H1 (cell line): Measurements from ENCODE around the gene CTNND2. TPM values are rescaled to one million over a fixed set of nuclear protein-coding genes. Genes with fewer than 3 reads are reported as not detected.

Source experiments
- CTCF ChIA-PET: fragments of 300-600 bp; sonication (Branson Sonifier 250); formaldehyde crosslinking; loops from one replicate; lab custom pipeline; 2021; ENCODE audit not compliant: partially characterized antibody; lab: Charles Lee
- POLR2A ChIA-PET: fragments of 300-600 bp; sonication (Branson Sonifier 250); formaldehyde crosslinking; loops from one replicate; lab custom pipeline; 2021; ENCODE audit warnings: inconsistent platforms; ENCODE audit not compliant: partially characterized antibody; lab: Charles Lee
- DNase-seq, 2 experiments: peaks; one replicate each; pipeline versions ENCODE4 v3.0.0 to v3.0.0-alpha.2; 2010 to 2022; ENCODE audit warnings: low spot score in 2 of 2, low read depth in 1 of 2, mixed read lengths in 1 of 2
- FAIRE-seq: peaks from 2 replicates; lab custom pipeline; 2011; peaks lifted over from hg19 to GRCh38; lab: Jason Lieb, UNC
- H2AFZ ChIP-seq: 2 replicates; pipeline ENCODE4 v1.8.1; 2012; ENCODE audit warnings: low read length, inconsistent platforms
- H2AK5ac ChIP-seq: 2 replicates; pipeline ENCODE4 v1.6.1; 2013; ENCODE audit warnings: low read depth, low read length
- H2BK120ac ChIP-seq: replicated peaks from 2 replicates; pipeline ENCODE3; 2013; ENCODE audit warnings: low read depth, low read length, inconsistent platforms
- H2BK12ac ChIP-seq: 2 replicates; pipeline ENCODE4 v1.6.1; 2013; ENCODE audit warnings: low read depth, low read length
- H2BK15ac ChIP-seq: 2 replicates; pipeline ENCODE4 v1.6.1; 2013; ENCODE audit warnings: low read length
- H2BK20ac ChIP-seq: 2 replicates; pipeline ENCODE4 v1.6.1; 2013; ENCODE audit warnings: low read length
- H2BK5ac ChIP-seq: 2 replicates; pipeline ENCODE4 v1.6.1; 2013; ENCODE audit warnings: low read depth, low read length
- H3K14ac ChIP-seq: 2 replicates; pipeline ENCODE4 v1.6.1; 2013; ENCODE audit warnings: inconsistent platforms; ENCODE audit not compliant: insufficient read length
- H3K18ac ChIP-seq: 2 replicates; pipeline ENCODE4 v1.6.1; 2013; ENCODE audit warnings: low read length; ENCODE audit errors: extremely low read depth
- H3K23ac ChIP-seq: 2 replicates; pipeline ENCODE4 v1.6.1; 2013; ENCODE audit warnings: inconsistent platforms; ENCODE audit not compliant: insufficient read length
- H3K23me2 ChIP-seq: 2 replicates; pipeline ENCODE4 v1.6.1; 2013; ENCODE audit warnings: low read depth, low read length
- H3K27ac ChIP-seq: 2 replicates; pipeline ENCODE4 v1.6.1; 2011; ENCODE audit warnings: low read depth, low read length, inconsistent platforms
- H3K27me3 ChIP-seq, 4 experiments: replicated peaks in 1 of 4; 1 replicate in 1 of 4; 2 replicates in 3 of 4; pipeline versions ENCODE4 v1.6.1 to v1.8.1; 2011 to 2013; ENCODE audit warnings: low read length in 3 of 4, mild to moderate bottlenecking in 3 of 4, inconsistent platforms in 2 of 4, mixed read lengths in 2 of 4, moderate library complexity in 1 of 4; ENCODE audit not compliant: control insufficient read depth in 3 of 4, insufficient read depth in 3 of 4; ENCODE audit errors: extremely low read depth in 1 of 4
- H3K36me3 ChIP-seq, 4 experiments: 2 replicates each; pipeline versions ENCODE4 v1.6.1 to v1.8.1; 2011 to 2013; ENCODE audit warnings: mild to moderate bottlenecking in 4 of 4, low read length in 3 of 4, moderate library complexity in 2 of 4, control low read depth in 1 of 4, inconsistent platforms in 1 of 4; ENCODE audit not compliant: insufficient read depth in 4 of 4, control insufficient read depth in 2 of 4
- H3K4ac ChIP-seq: replicated peaks from 2 replicates; pipeline ENCODE3; 2013; ENCODE audit warnings: low read length, low read depth, mixed read lengths, inconsistent platforms; ENCODE audit not compliant: insufficient read length
- H3K4me1 ChIP-seq, 4 experiments: replicated peaks in 1 of 4; 1 replicate in 1 of 4; 2 replicates in 3 of 4; pipeline versions ENCODE4 v1.6.1 to v1.8.1; 2011 to 2013; ENCODE audit warnings: low read length in 3 of 4, inconsistent platforms in 2 of 4, mixed read lengths in 1 of 4; ENCODE audit not compliant: insufficient read depth in 4 of 4, control insufficient read depth in 3 of 4
- H3K4me2 ChIP-seq, 2 experiments: 2 replicates each; pipeline versions ENCODE4 v1.6.1 to v1.8.1; 2011 to 2013; ENCODE audit warnings: low read depth in 2 of 2, low read length in 2 of 2, control low read depth in 1 of 2, inconsistent platforms in 1 of 2, mild to moderate bottlenecking in 1 of 2; ENCODE audit not compliant: insufficient read depth in 1 of 2
- H3K4me3 ChIP-seq, 4 experiments: fragments of 200-600, 300-600 bp in 1 of 4; sonication (generic), shearing (Covaris generic), sonication (Bioruptor Twin) in 1 of 4; 2 replicates each; pipeline versions ENCODE4 v1.5.1 to v1.8.1; 2011 to 2016; ENCODE audit warnings: low read length in 4 of 4, low read depth in 3 of 4, control low read depth in 2 of 4, inconsistent platforms in 2 of 4, mild to moderate bottlenecking in 2 of 4, mixed read lengths in 1 of 4, moderate library complexity in 1 of 4; ENCODE audit not compliant: insufficient read depth in 2 of 4; ENCODE audit errors: extremely low read depth in 1 of 4
- H3K56ac ChIP-seq: replicated peaks from 2 replicates; pipeline ENCODE3; 2013; ENCODE audit warnings: low read depth, mild to moderate bottlenecking, mixed read lengths, low read length, inconsistent platforms; ENCODE audit not compliant: insufficient read length
- H3K79me1 ChIP-seq: 2 replicates; pipeline ENCODE4 v1.6.1; 2013; ENCODE audit warnings: low read depth, low read length, control low read depth
- H3K79me2 ChIP-seq, 2 experiments: 2 replicates each; pipeline versions ENCODE4 v1.6.1 to v1.8.1; 2012 to 2013; ENCODE audit warnings: low read length in 2 of 2, mild to moderate bottlenecking in 2 of 2, inconsistent platforms in 1 of 2; ENCODE audit not compliant: insufficient read depth in 2 of 2, control insufficient read depth in 1 of 2
- H3K9ac ChIP-seq, 4 experiments: replicated peaks in 1 of 4; 1 replicate in 1 of 4; 2 replicates in 3 of 4; pipeline versions ENCODE4 v1.6.1 to v1.8.1; 2011 to 2013; ENCODE audit warnings: low read depth in 3 of 4, low read length in 3 of 4, control low read depth in 2 of 4, mild to moderate bottlenecking in 2 of 4, moderate library complexity in 2 of 4, inconsistent platforms in 1 of 4; ENCODE audit errors: extremely low read depth in 1 of 4
- H3K9me3 ChIP-seq, 2 experiments: 2 replicates each; pipeline versions ENCODE4 v1.6.1 to v1.8.1; 2012 to 2013; ENCODE audit warnings: mild to moderate bottlenecking in 2 of 2, moderate library complexity in 2 of 2, control low read depth in 1 of 2, inconsistent platforms in 1 of 2, low read depth in 1 of 2, low read length in 1 of 2, mixed read lengths in 1 of 2; ENCODE audit not compliant: insufficient read depth in 2 of 2
- H4K20me1 ChIP-seq, 2 experiments: replicated peaks in 1 of 2; 2 replicates each; pipeline versions ENCODE3 to v1.8.1; 2011 to 2013; ENCODE audit warnings: inconsistent platforms in 2 of 2, low read length in 2 of 2, mild to moderate bottlenecking in 1 of 2; ENCODE audit not compliant: insufficient read depth in 2 of 2, control insufficient read depth in 1 of 2
- H4K5ac ChIP-seq: 2 replicates; pipeline ENCODE4 v1.6.1; 2013; ENCODE audit warnings: low read length, low read depth, mixed read lengths, inconsistent platforms; ENCODE audit not compliant: insufficient read length
- H4K8ac ChIP-seq: 2 replicates; pipeline ENCODE4 v1.8.0; 2013; ENCODE audit warnings: mild to moderate bottlenecking, moderate library complexity, low read length, inconsistent platforms; ENCODE audit not compliant: insufficient read depth; ENCODE audit errors: extremely low read depth
- H4K91ac ChIP-seq: replicated peaks from 2 replicates; pipeline ENCODE3; 2013; ENCODE audit warnings: low read length, mixed read lengths, inconsistent platforms; ENCODE audit not compliant: insufficient read length
- JUND ChIP-seq: IDR thresholded peaks from 2 replicates; pipeline ENCODE4 v1.6.1; 2011; ENCODE audit warnings: mild to moderate bottlenecking, improper control_type of control experiment, low read length
- TBP ChIP-seq: IDR thresholded peaks from 2 replicates; pipeline ENCODE4 v1.6.1; 2011; ENCODE audit warnings: low read depth, low read length, improper control_type of control experiment
- WGBS, 2 experiments: shearing (Covaris generic) in 1 of 2; methylation state at CpG; one replicate each; pipeline versions ENCODE4 v1.1.6 to v1.1.7; 2013 to 2015; ENCODE audit warnings: low lambda C conversion rate in 2 of 2, mixed read lengths in 2 of 2, inconsistent platforms in 1 of 2, low coverage in 1 of 2, missing lambda C conversion rate in 1 of 2; ENCODE audit not compliant: insufficient replicate concordance in 2 of 2, insufficient coverage in 1 of 2, insufficient read length in 1 of 2; ENCODE audit errors: extremely low coverage in 1 of 2, missing lambda C conversion rate in 1 of 2; 5-methylcytosine and 5-hydroxymethylcytosine counted together
- polyA plus RNA-seq, 7 experiments: library from polyadenylated mRNA; depleted of rRNA in 3 of 7; stranded (reverse) in 5 of 7; unstranded in 2 of 7; fragments of >200 nt in 5 of 7; fragments of 200-250 nt in 2 of 7; gene quantifications; 1 replicate in 5 of 7; 2 replicates in 1 of 7; 4 replicates in 1 of 7; pipeline versions ENCODE4 v1.2.1 to v1.2.3, GENCODE V29; 2011 to 2013; ENCODE audit warnings: missing spikeins in 2 of 7, mixed read lengths in 2 of 7
- total RNA-seq: library from RNA; stranded (reverse); fragmentation: NEBNext Ultra II Directional; extraction: Animal tissue kit (Norgen Biotek cat#: 25700); gene quantifications from 2 replicates; pipeline ENCODE4 v1.2.1, GENCODE V29; 2021

Gene CTNND2
- total and polyA plus RNA-seq, 2 of the 8 experiments (the other 6 are each of a cell fraction or from before 2014, with no cell fraction given) = 7.4 to 14.2 TPM

GRCh38 chr5:11174591-11174990 lies 729.7 kb downstream of the CTNND2 start:
- no peak overlapping the region for H2AFZ ChIP-seq
- peaks cover 0 to 2% (median 0%) of the 10 kb centered on the region in 4 experiments; a peak in 1 of 7 replicates for H3K4me1 ChIP-seq
- H3K9me3 ChIP-seq = no peaks in the 10 kb centered on the region
- H2BK120ac ChIP-seq = no peak overlapping the region
- no peak overlapping the region for H2BK20ac ChIP-seq
- no peak overlapping the region for H4K91ac ChIP-seq
- no peak overlapping the region for H3K4ac ChIP-seq
- H3K36me3 ChIP-seq = no peaks in the 10 kb centered on the region
- ChIA-PET CTCF (no interaction called here), POLR2A (no interaction called here)
- no peak overlapping the region for H3K4me2 ChIP-seq
- no peak overlapping the region for H3K4me3 ChIP-seq
- H2AK5ac ChIP-seq = no peak overlapping the region
- no peak overlapping the region for H3K18ac ChIP-seq
- no peaks in the 10 kb centered on the region for H3K79me1 ChIP-seq
- H4K8ac ChIP-seq = no peak overlapping the region
- H4K20me1 ChIP-seq = no peaks in the 10 kb centered on the region
- no peak overlapping the region for H3K27ac ChIP-seq
- no peak for DNase-seq
- H3K27me3 ChIP-seq = no peaks in the 10 kb centered on the region
- H3K14ac ChIP-seq = no peak overlapping the region
- H3K23ac ChIP-seq = no peak overlapping the region
- no peak overlapping the region for H2BK15ac ChIP-seq
- no peak overlapping the region for H3K56ac ChIP-seq
- no peak overlapping the region for H2BK12ac ChIP-seq
- WGBS, 2 experiments = 92% methylated on average over 7 of the region's 7 CpGs; no CpG with 5 or more reads in 1 of the 2 experiments
- no peak for FAIRE-seq
- H2BK5ac ChIP-seq = no peak overlapping the region
- H4K5ac ChIP-seq = no peak overlapping the region
- H3K79me2 ChIP-seq = no peaks in the 10 kb centered on the region
- no peak overlapping the region for H3K9ac ChIP-seq
- no peaks in the 10 kb centered on the region for H3K23me2 ChIP-seq
- TF ChIP-seq TBP (no peak), JUND (no peak)
